GM12878 (cell line): ENCODE measurements around the gene HEPHL1. TPM values are rescaled to one million over a fixed set of nuclear protein-coding genes. Genes with fewer than 3 reads are reported as not detected.

ENCODE experiments used
- ATAC-seq: fragments of 200-7000 bp; cut with Tn5 transposase; 3 replicates; pipeline ENCODE4 v1.9.1; 2020; ENCODE audit warnings: mild to moderate bottlenecking, moderate library complexity
- BruUV-seq: library from RNA; stranded (reverse); fragments of 400-500 nt; replicated peaks from 2 replicates; lab custom pipeline; 2021; lab: Mats Ljungman, UMichigan
- CTCF ChIA-PET: fragments of 300-600 bp; sonication (Branson Sonifier 250); formaldehyde crosslinking; extraction: SDS; loops from one replicate; lab custom pipeline; 2021; ENCODE audit warnings: inconsistent platforms; lab: Yijun Ruan, JAX
- POLR2A ChIA-PET: fragments of 350-600 bp; formaldehyde crosslinking; extraction: SDS; loops from one replicate; lab custom pipeline; 2021; ENCODE audit warnings: inconsistent platforms; lab: Charles Lee
- RAD21 ChIA-PET: fragments of 300-600 bp; sonication (Branson Sonifier 250); formaldehyde crosslinking; loops from one replicate; lab custom pipeline; 2023; ENCODE audit warnings: antibody characterized with exemption; ENCODE audit not compliant: unreplicated experiment; lab: Charles Lee
- SMC1A ChIA-PET: fragments of 300-600 bp; sonication (Branson Sonifier 250); formaldehyde crosslinking; loops from one replicate; lab custom pipeline; 2023; ENCODE audit not compliant: unreplicated experiment, uncharacterized antibody; lab: Charles Lee
- DNase-seq: peaks from one replicate; pipeline ENCODE4 v3.0.0-alpha.2; 2011; ENCODE audit warnings: low read depth, low spot score
- FAIRE-seq: peaks from 3 replicates; lab custom pipeline; 2011; peaks lifted over from hg19 to GRCh38; lab: Jason Lieb, UNC
- H2AFZ ChIP-seq: 2 replicates; pipeline ENCODE4 v1.6.0; 2011; ENCODE audit warnings: low read depth, low read length, control low read depth; ENCODE audit not compliant: control insufficient read depth
- H3K27ac ChIP-seq: 2 replicates; pipeline ENCODE4 v1.5.1; 2011; ENCODE audit warnings: control low read depth; ENCODE audit not compliant: control insufficient read depth, insufficient read depth
- H3K27me3 ChIP-seq, 2 experiments: replicated peaks in 1 of 2; 2 replicates each; pipeline versions ENCODE4 v1.6.0 to v1.6.1; 2011; ENCODE audit warnings: low read length in 1 of 2; ENCODE audit not compliant: control insufficient read depth in 2 of 2, insufficient read depth in 2 of 2
- H3K36me3 ChIP-seq, 2 experiments: 2 replicates each; pipeline ENCODE4 v1.5.1; 2011; ENCODE audit warnings: low read length in 1 of 2; ENCODE audit not compliant: control insufficient read depth in 2 of 2, insufficient read depth in 2 of 2
- H3K4me1 ChIP-seq: 2 replicates; pipeline ENCODE4 v1.6.1; 2011; ENCODE audit warnings: mild to moderate bottlenecking, low read length, moderate library complexity, mixed read lengths; ENCODE audit not compliant: control insufficient read depth, insufficient read depth
- H3K4me2 ChIP-seq: 2 replicates; pipeline ENCODE4 v1.6.0; 2011; ENCODE audit warnings: control low read depth; ENCODE audit not compliant: control insufficient read depth, insufficient read depth
- H3K4me3 ChIP-seq: fragments of 200-600 bp; sonication (generic); 2 replicates; pipeline ENCODE4 v1.5.1; 2016
- H3K79me2 ChIP-seq: 2 replicates; pipeline ENCODE4 v1.6.0; 2011; ENCODE audit warnings: low read length; ENCODE audit not compliant: control insufficient read depth, insufficient read depth
- H3K9ac ChIP-seq: 2 replicates; pipeline ENCODE4 v1.8.0; 2011; ENCODE audit warnings: low read length, control low read depth, mixed read lengths; ENCODE audit not compliant: control insufficient read depth, insufficient read depth
- H3K9me3 ChIP-seq: replicated peaks from 3 replicates; pipeline ENCODE4 v1.5.1; 2011; ENCODE audit warnings: mild to moderate bottlenecking, low read length; ENCODE audit not compliant: control insufficient read depth, insufficient read depth
- H4K20me1 ChIP-seq: 2 replicates; pipeline ENCODE4 v1.6.0; 2011; ENCODE audit not compliant: control insufficient read depth, insufficient read depth
- BRCA1 ChIP-seq: IDR thresholded peaks from 2 replicates; pipeline ENCODE4 v1.6.1; 2011; ENCODE audit warnings: low read depth, low read length, improper control_type of control experiment
- ETV6 ChIP-seq, 2 experiments: fragments of 450-650 bp in 1 of 2; IDR thresholded peaks in 1 of 2; conservative IDR thresholded peaks in 1 of 2; 2 replicates each; pipeline ENCODE4 v1.6.1; 2014; ENCODE audit warnings: antibody characterized with exemption in 1 of 2, borderline replicate concordance in 1 of 2, low read depth in 1 of 2, mild to moderate bottlenecking in 1 of 2, moderate library complexity in 1 of 2
- EZH2 ChIP-seq: IDR thresholded peaks from 2 replicates; pipeline ENCODE4 v1.6.1; 2012; ENCODE audit warnings: low read depth, mild to moderate bottlenecking, control low read depth, inconsistent platforms, low read length, borderline replicate concordance; ENCODE audit not compliant: control insufficient read depth
- HDAC6 ChIP-seq: fragments of 200-600 bp; sonication (generic); IDR thresholded peaks from one replicate; pipeline ENCODE4 v1.8.0; 2017; ENCODE audit warnings: antibody characterized with exemption; ENCODE audit not compliant: unreplicated experiment
- PAX5 ChIP-seq: IDR thresholded peaks from 2 replicates; pipeline ENCODE4 v1.6.1; 2011; ENCODE audit warnings: low read depth, low read length, borderline replicate concordance
- RFX5 ChIP-seq: IDR thresholded peaks from 2 replicates; pipeline ENCODE4 v1.6.1; 2011; ENCODE audit warnings: low read depth, low read length, improper control_type of control experiment
- SIX5 ChIP-seq: IDR thresholded peaks from 2 replicates; pipeline ENCODE4 v1.6.1; 2011; ENCODE audit warnings: mild to moderate bottlenecking, low read depth, low read length, moderate library complexity; ENCODE audit not compliant: severe bottlenecking
- SMC3 ChIP-seq: IDR thresholded peaks from 2 replicates; pipeline ENCODE4 v1.6.1; 2011; ENCODE audit warnings: low read length, improper control_type of control experiment, borderline replicate concordance
- TBL1XR1 ChIP-seq: IDR thresholded peaks from 2 replicates; pipeline ENCODE4 v1.6.1; 2012; ENCODE audit warnings: low read depth, low read length, improper control_type of control experiment
- ZNF274 ChIP-seq: IDR thresholded peaks from one replicate; pipeline ENCODE4 v1.8.0; 2011; ENCODE audit not compliant: insufficient read length, insufficient read depth
- WGBS: methylation state at CpG from one replicate; pipeline ENCODE4 v1.1.6; 2016; ENCODE audit warnings: low lambda C conversion rate; ENCODE audit not compliant: insufficient replicate concordance, insufficient coverage; ENCODE audit errors: missing lambda C conversion rate; 5-methylcytosine and 5-hydroxymethylcytosine counted together
- in situ Hi-C: fragments of 300-500 bp; cut with MboI; formaldehyde crosslinking; loops from 9 replicates; pipeline ENCODE4 v1.14.3; 2018; ENCODE audit warnings: mixed read lengths
- intact Hi-C: fragments of 100-400 bp; cut with micrococcal nuclease; formaldehyde crosslinking; loops from one replicate; pipeline ENCODE4 v1.14.2; 2022; ENCODE audit not compliant: unreplicated experiment
- polyA plus RNA-seq, 11 experiments: library from polyadenylated mRNA; depleted of rRNA in 4 of 11; unstranded in 6 of 11; stranded (reverse) in 5 of 11; fragments of >200 nt; fragmentation: Nextera tagmentation in 4 of 11; fragmentation: Illumina TruSeq in 1 of 11; extraction: Ambion mirVana in 4 of 11; extraction: Trizol in 1 of 11; gene quantifications; 1 replicate in 1 of 11; 2 replicates in 10 of 11; pipeline versions ENCODE4 v1.2.1 to v1.2.3, GENCODE V29; 2011 to 2016; ENCODE audit warnings: inconsistent platforms in 2 of 11, missing spikeins in 2 of 11, low read depth in 1 of 11
- total RNA-seq, 4 experiments: library from RNA; depleted of rRNA in 3 of 4; stranded (reverse); fragments of >200 nt in 3 of 4; fragmentation: Illumina TruSeq in 1 of 4; extraction: Trizol in 1 of 4; gene quantifications; 2 replicates each; pipeline versions ENCODE4 v1.2.1 to v1.2.3, GENCODE V29; 2013 to 2021

Gene HEPHL1
- total and polyA plus RNA-seq, 10 of the 15 experiments (the other 5 are each of a cell fraction or from before 2014, with no cell fraction given) = 0.02 to 0.08 (median 0.05) TPM; not detected in 6

GRCh38 chr11:94145431-94145830, 124.3 kb downstream of the HEPHL1 start:
- H2AFZ ChIP-seq = no peak overlapping the region
- in situ Hi-C loops = no loop called here
- no peak for TF ChIP-seq HDAC6
- no peak for TF ChIP-seq PAX5
- TF ChIP-seq ETV6 (conservative IDR thresholded peaks at IDR 0.05 in 1 of 2, IDR thresholded peaks at IDR 0.05 in 1 of 2; ENCODE audit: borderline replicate concordance in 1 of 2, low read depth in 1 of 2) = no peak
- no peak for TF ChIP-seq RFX5
- no peak for TF ChIP-seq TBL1XR1
- no peak for TF ChIP-seq ZNF274
- no peak for TF ChIP-seq SIX5
- TF ChIP-seq SMC3 = no peak
- TF ChIP-seq EZH2 = no peak
- no peak for TF ChIP-seq BRCA1
- TF ChIP-seq, all 136 proteins: peak for 0
- H4K20me1 ChIP-seq = no peaks in the 10 kb centered on the region
- ATAC-seq = no peak
- no TSS peak for BruUV-seq
- no peak for DNase-seq
- H3K4me3 ChIP-seq = no peak overlapping the region
- ChIA-PET POLR2A (no interaction called here), SMC1A (interaction anchor here (0.9 kb wide), 1 partner anchor 10 kb away, joined by 3 read pairs; no protein-coding TSS in a partner anchor), CTCF (interaction anchor here (0.9 to 1.4 kb wide), 3 partner anchors 11 to 24 kb away, joined by 3 to 5 read pairs (median 5); no protein-coding TSS in a partner anchor), RAD21 (no interaction called here)
- FAIRE-seq = no peak
- no peaks in the 10 kb centered on the region for H3K27me3 ChIP-seq
- H3K79me2 ChIP-seq = peaks cover 27% of the 10 kb centered on the region
- H3K9ac ChIP-seq = no peak overlapping the region
- H3K4me2 ChIP-seq = no peak overlapping the region
- 50% methylated on average over 2 of the region's 2 CpGs for WGBS
- peaks cover 16% of the 10 kb centered on the region for H3K4me1 ChIP-seq
- H3K36me3 ChIP-seq = no peaks in the 10 kb centered on the region
- no peaks in the 10 kb centered on the region for H3K9me3 ChIP-seq
- no peak overlapping the region for H3K27ac ChIP-seq
- intact Hi-C loops = no loop called here
